Smooth muscle cell (in vitro differentiated cells): ENCODE results near the gene CDK12. TPM values are rescaled to one million over a fixed set of nuclear protein-coding genes. Genes with fewer than 3 reads are reported as not detected.

Experiments used
- DNase-seq: peaks from one replicate; lab custom pipeline; 2025; ENCODE audit not compliant: unreplicated experiment; lab: John Stamatoyannopoulos, UW
- H2AFZ ChIP-seq: fragments of 200-600 bp; sonication (generic); 2 replicates; pipeline ENCODE4 v1.6.0; 2016; ENCODE audit warnings: antibody characterized with exemption, low read depth, mild to moderate bottlenecking
- H3F3A ChIP-seq: fragments of 200-600 bp; sonication (generic); 2 replicates; pipeline ENCODE4 v1.6.0; 2017; ENCODE audit warnings: antibody characterized with exemption, low read depth
- H3K27ac ChIP-seq: fragments of 200-600 bp; sonication (generic); 2 replicates; pipeline ENCODE4 v1.5.1; 2016; ENCODE audit warnings: low read depth, mild to moderate bottlenecking
- H3K27me3 ChIP-seq: fragments of 200-600 bp; sonication (generic); 2 replicates; pipeline ENCODE4 v1.6.1; 2016; ENCODE audit warnings: low read depth, mild to moderate bottlenecking
- H3K36me3 ChIP-seq: fragments of 200-600 bp; sonication (generic); 2 replicates; pipeline ENCODE4 v1.5.1; 2016; ENCODE audit warnings: low read depth
- H3K4me1 ChIP-seq: fragments of 200-600 bp; sonication (generic); 2 replicates; pipeline ENCODE4 v1.5.1; 2016; ENCODE audit warnings: low read depth
- H3K4me2 ChIP-seq: fragments of 200-600 bp; sonication (generic); 2 replicates; pipeline ENCODE4 v1.6.0; 2016; ENCODE audit warnings: mild to moderate bottlenecking
- H3K4me3 ChIP-seq: fragments of 200-600 bp; sonication (generic); 2 replicates; pipeline ENCODE4 v1.5.1; 2016; ENCODE audit warnings: mild to moderate bottlenecking
- H3K79me2 ChIP-seq: fragments of 200-600 bp; sonication (generic); 2 replicates; pipeline ENCODE4 v1.6.0; 2016; ENCODE audit warnings: low read depth, mild to moderate bottlenecking
- H3K9ac ChIP-seq: fragments of 200-600 bp; sonication (generic); 2 replicates; pipeline ENCODE4 v1.6.0; 2016; ENCODE audit warnings: low read depth
- H3K9me3 ChIP-seq: fragments of 200-600 bp; sonication (generic); replicated peaks from 2 replicates; pipeline ENCODE4 v1.5.1; 2016; ENCODE audit warnings: low read depth
- H4K20me1 ChIP-seq: fragments of 200-600 bp; sonication (generic); 2 replicates; pipeline ENCODE4 v1.6.0; 2016; ENCODE audit warnings: low read depth
- CTCF ChIP-seq: fragments of 200-600 bp; sonication (generic); IDR thresholded peaks from 2 replicates; pipeline ENCODE4 v1.5.1; 2017; ENCODE audit warnings: borderline replicate concordance, mild to moderate bottlenecking, antibody characterized with exemption; ENCODE audit not compliant: insufficient read depth, poor library complexity, severe bottlenecking
- WGBS: methylation state at CpG from one replicate; pipeline ENCODE4 v1.1.7; 2016; ENCODE audit warnings: low lambda C conversion rate; 5-methylcytosine and 5-hydroxymethylcytosine counted together
- polyA plus RNA-seq: library from polyadenylated mRNA; unstranded; fragments of >200 nt; fragmentation: Nextera tagmentation; extraction: Ambion mirVana; gene quantifications from 2 replicates; pipeline ENCODE4 v1.2.1, GENCODE V29; 2016
- small RNA-seq: library from RNA; depleted of rRNA; stranded (forward); fragments of <200 nt; gene quantifications from one replicate; pipeline ENCODE3, GENCODE V24; 2014
- total RNA-seq: library from RNA; depleted of rRNA; stranded (reverse); fragments of >200 nt; gene quantifications from 2 replicates; pipeline ENCODE4 v1.2.3, GENCODE V29; 2014

Gene CDK12
- total and polyA plus RNA-seq, 2 experiments from 2014 or later: 5.8 to 37.7 TPM

GRCh38 chr17:39581759-39582085 is 120.4 kb downstream of the CDK12 start:
- Histone ChIP-seq H2AFZ (no peak overlapping the region), H3K4me2 (no peak overlapping the region), H4K20me1 (no peaks in the 10 kb centered on the region), H3F3A (no peaks in the 10 kb centered on the region), H3K36me3 (no peaks in the 10 kb centered on the region), H3K4me1 (peaks cover 12% of the 10 kb centered on the region), H3K9ac (no peak overlapping the region), H3K79me2 (no peaks in the 10 kb centered on the region), H3K27ac (no peak overlapping the region), H3K27me3 (peaks cover 23% of the 10 kb centered on the region), H3K4me3 (no peak overlapping the region), H3K9me3 (no peaks in the 10 kb centered on the region)
- WGBS: 91% methylated on average over 4 of the region's 4 CpGs
- DNase-seq: no peak
- no peak for TF ChIP-seq CTCF

GRCh38 chr17:39582658-39583057 is 121.4 kb downstream of the CDK12 start:
- Histone ChIP-seq H3K4me1 (peaks cover 12% of the 10 kb centered on the region), H4K20me1 (no peaks in the 10 kb centered on the region), H3K27ac (no peak overlapping the region), H3K4me2 (no peak overlapping the region), H3K27me3 (peaks cover 28% of the 10 kb centered on the region), H3K79me2 (no peaks in the 10 kb centered on the region), H3K9ac (no peak overlapping the region), H3K4me3 (no peak overlapping the region), H3K36me3 (no peaks in the 10 kb centered on the region), H2AFZ (no peak overlapping the region), H3F3A (no peaks in the 10 kb centered on the region), H3K9me3 (no peaks in the 10 kb centered on the region)
- no peak for DNase-seq
- WGBS: 94% methylated on average over 2 of the region's 2 CpGs
- TF ChIP-seq CTCF: no peak

Small RNAs within 50 kb of the gene (small RNA-seq; reads per million reads assigned to genes)
- not detected for gene RNU6-233P

Other genes starting within 250 kb of the CDK12 start
- gene STAC2, start 235.5 kb upstream of the CDK12 start, total RNA-seq: 0.09 and 0.13 TPM in 2 replicates
- gene STAC2, start 235.5 kb upstream of the CDK12 start, polyA plus RNA-seq: 0.32 TPM in 1 of 2 replicates, not detected in the other
- gene FBXL20, start 59.9 kb upstream of the CDK12 start, total RNA-seq: 13.6 and 19.9 TPM in 2 replicates
- gene FBXL20, start 59.9 kb upstream of the CDK12 start, polyA plus RNA-seq: 8.0 and 10.9 TPM in 2 replicates
- 20.7 and 25.3 TPM in 2 replicates for gene MED1, start 10.2 kb upstream of the CDK12 start, total RNA-seq
- gene MED1, start 10.2 kb upstream of the CDK12 start, polyA plus RNA-seq: 9.5 and 11.2 TPM in 2 replicates
- not detected in 2 replicates for gene NEUROD2, start 146.4 kb downstream of the CDK12 start, total RNA-seq
- gene NEUROD2, start 146.4 kb downstream of the CDK12 start, polyA plus RNA-seq: 0.19 and 0.25 TPM in 2 replicates
- 1.7 TPM in 1 of 2 replicates, not detected in the other for gene PPP1R1B, start 165.5 kb downstream of the CDK12 start, total RNA-seq
- not detected in 2 replicates for gene PPP1R1B, start 165.5 kb downstream of the CDK12 start, polyA plus RNA-seq
- gene STARD3, start 175.7 kb downstream of the CDK12 start, total RNA-seq: 33.7 and 37.5 TPM in 2 replicates
- 53.3 and 61.8 TPM in 2 replicates for gene STARD3, start 175.7 kb downstream of the CDK12 start, polyA plus RNA-seq
- gene TCAP, start 203.9 kb downstream of the CDK12 start, total RNA-seq: 1.1 TPM in 1 of 2 replicates, not detected in the other
- gene TCAP, start 203.9 kb downstream of the CDK12 start, polyA plus RNA-seq: 0.41 and 0.69 TPM in 2 replicates
- gene PNMT, start 207.0 kb downstream of the CDK12 start, total RNA-seq: not detected in 2 replicates
- gene PNMT, start 207.0 kb downstream of the CDK12 start, polyA plus RNA-seq: 0.23 and 1.3 TPM in 2 replicates
- gene PGAP3, start 226.6 kb downstream of the CDK12 start, total RNA-seq: 16.5 and 19.4 TPM in 2 replicates
- gene PGAP3, start 226.6 kb downstream of the CDK12 start, polyA plus RNA-seq: 19.1 and 26.4 TPM in 2 replicates
- gene ERBB2, start 238.6 kb downstream of the CDK12 start, total RNA-seq: 44.5 and 49.4 TPM in 2 replicates
- 53.6 and 56.1 TPM in 2 replicates for gene ERBB2, start 238.6 kb downstream of the CDK12 start, polyA plus RNA-seq